Erythroblast (primary cell): ENCODE data around the gene NETO2.

Experiments
- GATA1 ChIP-seq: IDR thresholded peaks from 2 replicates; pipeline ENCODE4 v1.6.1; 2011; ENCODE audit warnings: low read depth, mild to moderate bottlenecking, control low read depth, low read length, moderate library complexity
- POLR2A ChIP-seq: IDR thresholded peaks from 2 replicates; pipeline ENCODE4 v1.6.1; 2011; ENCODE audit warnings: mild to moderate bottlenecking, low read length

DNA sequence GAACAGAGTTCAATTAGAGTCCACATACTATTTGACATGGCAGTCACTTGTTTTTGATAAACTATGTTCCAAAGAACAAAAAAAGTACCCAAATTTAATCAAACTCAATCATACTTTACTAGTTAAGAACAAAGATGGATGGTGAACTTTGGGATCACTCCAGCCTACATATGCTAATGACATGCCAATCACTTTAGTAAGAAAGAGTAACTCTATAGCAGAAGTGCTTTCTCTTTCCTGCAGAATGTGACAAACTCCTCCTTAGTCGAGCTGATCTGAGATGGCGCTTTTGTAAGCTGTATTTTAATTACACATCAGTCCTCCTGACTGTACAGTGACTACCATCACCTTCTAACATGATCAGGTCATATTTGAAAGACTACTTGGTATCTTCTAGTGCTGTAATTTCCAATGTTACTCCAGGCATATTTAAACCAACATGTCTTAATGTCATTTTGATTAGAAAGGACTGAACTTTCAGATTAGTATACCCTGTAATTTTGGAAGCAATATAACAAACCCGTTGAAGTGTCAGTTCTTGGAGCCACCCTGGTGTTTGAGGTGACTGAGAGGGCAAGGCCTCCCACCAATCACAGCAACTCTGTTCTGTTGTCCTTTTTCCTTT, 4.1 kb downstream of the NETO2 start:
- no peak for TF ChIP-seq POLR2A
- no peak for TF ChIP-seq GATA1
